IMR-90 (cell line): ENCODE results near the gene SIN3B. TPM values are rescaled to one million over a fixed set of nuclear protein-coding genes. Genes with fewer than 3 reads are reported as not detected.

Source experiments
- ATAC-seq: fragments of 200-7000 bp; cut with Tn5 transposase; 2 replicates; pipeline ENCODE4 v1.9.1; 2020; ENCODE audit warnings: low read depth, mild to moderate bottlenecking, moderate library complexity
- BruUV-seq: library from RNA; stranded (reverse); fragments of 400-500 nt; replicated peaks from 2 replicates; lab custom pipeline; 2021; lab: Mats Ljungman, UMichigan
- CTCF ChIA-PET: fragments of 300-600 bp; formaldehyde crosslinking; extraction: SDS; loops from one replicate; lab custom pipeline; 2021; ENCODE audit warnings: antibody characterized with exemption; lab: Yijun Ruan, JAX
- POLR2A ChIA-PET: fragments of 300-600 bp; sonication (Branson Sonifier 250); formaldehyde crosslinking; loops from one replicate; lab custom pipeline; 2022; ENCODE audit warnings: antibody characterized with exemption; ENCODE audit not compliant: unreplicated experiment; lab: Charles Lee
- DNase-seq: peaks from one replicate; pipeline ENCODE4 v3.0.0; 2013
- H2AFZ ChIP-seq: replicated peaks from 2 replicates; pipeline ENCODE3; 2013; ENCODE audit warnings: low read length, mild to moderate bottlenecking; ENCODE audit not compliant: poor library complexity
- H2AK5ac ChIP-seq: 2 replicates; pipeline ENCODE4 v1.6.1; 2013; ENCODE audit warnings: low read depth, low read length, inconsistent platforms
- H2AK9ac ChIP-seq: replicated peaks from 2 replicates; pipeline ENCODE3; 2013; ENCODE audit warnings: mild to moderate bottlenecking, low read depth, low read length, moderate library complexity; ENCODE audit not compliant: poor library complexity
- H2BK120ac ChIP-seq: 2 replicates; pipeline ENCODE4 v1.6.1; 2013; ENCODE audit warnings: low read depth, low read length, inconsistent platforms
- H2BK15ac ChIP-seq: 3 replicates; pipeline ENCODE4 v1.6.1; 2013; ENCODE audit warnings: low read depth, low read length, inconsistent platforms
- H2BK20ac ChIP-seq: 2 replicates; pipeline ENCODE4 v1.6.1; 2013; ENCODE audit warnings: low read depth, mild to moderate bottlenecking, inconsistent platforms, low read length, moderate library complexity
- H2BK5ac ChIP-seq: 2 replicates; pipeline ENCODE4 v1.6.1; 2013; ENCODE audit warnings: mild to moderate bottlenecking, low read depth, low read length, inconsistent platforms; ENCODE audit not compliant: poor library complexity, severe bottlenecking
- H3K14ac ChIP-seq: replicated peaks from 2 replicates; pipeline ENCODE4 v1.6.1; 2013; ENCODE audit warnings: low read depth, low read length, inconsistent platforms
- H3K18ac ChIP-seq: 2 replicates; pipeline ENCODE4 v1.6.1; 2013; ENCODE audit warnings: low read depth, low read length, control low read depth
- H3K23ac ChIP-seq: 2 replicates; pipeline ENCODE4 v1.6.1; 2013; ENCODE audit warnings: low read depth, low read length, inconsistent platforms
- H3K27ac ChIP-seq: 2 replicates; pipeline ENCODE4 v1.5.1; 2013; ENCODE audit warnings: mild to moderate bottlenecking, control low read depth, low read length; ENCODE audit not compliant: insufficient read depth
- H3K27me3 ChIP-seq: 2 replicates; pipeline ENCODE4 v1.6.1; 2013; ENCODE audit warnings: low read length; ENCODE audit not compliant: control insufficient read depth, insufficient read depth
- H3K36me3 ChIP-seq: 2 replicates; pipeline ENCODE4 v1.6.1; 2013; ENCODE audit warnings: low read length, mixed read lengths; ENCODE audit not compliant: control insufficient read depth, insufficient read depth
- H3K4ac ChIP-seq: 2 replicates; pipeline ENCODE4 v1.6.1; 2013; ENCODE audit warnings: low read depth, low read length, inconsistent platforms
- H3K4me1 ChIP-seq: 2 replicates; pipeline ENCODE4 v1.6.1; 2013; ENCODE audit warnings: low read length, mixed read lengths; ENCODE audit not compliant: control insufficient read depth, insufficient read depth
- H3K4me2 ChIP-seq: 2 replicates; pipeline ENCODE4 v1.6.1; 2013; ENCODE audit warnings: low read depth, mild to moderate bottlenecking, control low read depth, low read length, moderate library complexity
- H3K4me3 ChIP-seq: 2 replicates; pipeline ENCODE4 v1.5.1; 2013; ENCODE audit warnings: low read depth, mild to moderate bottlenecking, control low read depth, low read length, moderate library complexity; ENCODE audit not compliant: insufficient read depth
- H3K56ac ChIP-seq: 2 replicates; pipeline ENCODE4 v1.6.1; 2013; ENCODE audit warnings: low read length, inconsistent platforms; ENCODE audit not compliant: insufficient read depth; ENCODE audit errors: extremely low read depth
- H3K79me1 ChIP-seq, 2 experiments: 2 replicates each; pipeline ENCODE4 v1.6.1; 2013; ENCODE audit warnings: low read length in 2 of 2, inconsistent platforms in 1 of 2, low read depth in 1 of 2
- H3K9ac ChIP-seq: 2 replicates; pipeline ENCODE4 v1.6.1; 2013; ENCODE audit warnings: low read depth, low read length, control low read depth
- H3K9me1 ChIP-seq: 2 replicates; pipeline ENCODE4 v1.6.1; 2013; ENCODE audit warnings: low read length, inconsistent platforms; ENCODE audit not compliant: insufficient read depth
- H3K9me3 ChIP-seq: 2 replicates; pipeline ENCODE4 v1.6.1; 2013; ENCODE audit warnings: low read length; ENCODE audit not compliant: control insufficient read depth, insufficient read depth
- H4K20me1 ChIP-seq: 2 replicates; pipeline ENCODE4 v1.6.1; 2013; ENCODE audit warnings: low read length, inconsistent platforms; ENCODE audit not compliant: insufficient read depth
- H4K5ac ChIP-seq: 2 replicates; pipeline ENCODE4 v1.6.1; 2013; ENCODE audit warnings: mild to moderate bottlenecking, low read depth, low read length, control low read depth
- H4K8ac ChIP-seq, 2 experiments: 2 replicates each; pipeline ENCODE4 v1.6.1; 2013; ENCODE audit warnings: low read depth in 2 of 2, low read length in 2 of 2, control low read depth in 1 of 2, inconsistent platforms in 1 of 2
- H4K91ac ChIP-seq: 2 replicates; pipeline ENCODE4 v1.6.1; 2013; ENCODE audit warnings: low read depth, low read length, inconsistent platforms; ENCODE audit not compliant: insufficient read depth
- FOS ChIP-seq: fragments of 150-350 bp; IDR thresholded peaks from 2 replicates; pipeline ENCODE4 v1.6.1; 2016; ENCODE audit warnings: low read depth, low read length
- MAFK ChIP-seq: IDR thresholded peaks from 2 replicates; pipeline ENCODE4 v1.6.1; 2012; ENCODE audit warnings: low read depth, low read length, improper control_type of control experiment
- WGBS, 2 experiments: methylation state at CpG; one replicate each; pipeline versions ENCODE4 v1.1.5 to v1.1.7; 2013; ENCODE audit warnings: missing lambda C conversion rate in 2 of 2; ENCODE audit not compliant: insufficient read length in 1 of 2; ENCODE audit errors: extremely low coverage in 2 of 2; 5-methylcytosine and 5-hydroxymethylcytosine counted together
- dilution Hi-C: fragments of 300-500 bp; cut with HindIII; formaldehyde crosslinking; loops from one replicate; pipeline ENCODE4 v1.14.3; 2018; ENCODE audit warnings: low sequenced_read_pairs; ENCODE audit not compliant: unreplicated experiment
- in situ Hi-C: fragments of 300-500 bp; cut with MboI; formaldehyde crosslinking; loops from 3 replicates; pipeline ENCODE4 v1.14.3; 2019; ENCODE audit warnings: low sequenced_read_pairs, inconsistent platforms, mixed read lengths
- intact Hi-C: fragments of 100-400 bp; cut with micrococcal nuclease; formaldehyde crosslinking; loops from 2 replicates; pipeline ENCODE4 v1.10.0; 2022
- polyA plus RNA-seq, 3 experiments: library from polyadenylated mRNA; depleted of rRNA; stranded (reverse); fragments of >200 nt; gene quantifications; 2 replicates each; pipeline ENCODE4 v1.2.3, GENCODE V29; 2012; ENCODE audit warnings: low replicate concordance in 1 of 3
- total RNA-seq: library from RNA; depleted of rRNA; stranded (reverse); fragments of >200 nt; gene quantifications from 2 replicates; pipeline ENCODE4 v1.2.3, GENCODE V29; 2012

Gene SIN3B
- total and polyA plus RNA-seq, 2 of the 4 experiments (the other 2 are of a cell fraction) = 7.9 to 40.0 TPM

DNA sequence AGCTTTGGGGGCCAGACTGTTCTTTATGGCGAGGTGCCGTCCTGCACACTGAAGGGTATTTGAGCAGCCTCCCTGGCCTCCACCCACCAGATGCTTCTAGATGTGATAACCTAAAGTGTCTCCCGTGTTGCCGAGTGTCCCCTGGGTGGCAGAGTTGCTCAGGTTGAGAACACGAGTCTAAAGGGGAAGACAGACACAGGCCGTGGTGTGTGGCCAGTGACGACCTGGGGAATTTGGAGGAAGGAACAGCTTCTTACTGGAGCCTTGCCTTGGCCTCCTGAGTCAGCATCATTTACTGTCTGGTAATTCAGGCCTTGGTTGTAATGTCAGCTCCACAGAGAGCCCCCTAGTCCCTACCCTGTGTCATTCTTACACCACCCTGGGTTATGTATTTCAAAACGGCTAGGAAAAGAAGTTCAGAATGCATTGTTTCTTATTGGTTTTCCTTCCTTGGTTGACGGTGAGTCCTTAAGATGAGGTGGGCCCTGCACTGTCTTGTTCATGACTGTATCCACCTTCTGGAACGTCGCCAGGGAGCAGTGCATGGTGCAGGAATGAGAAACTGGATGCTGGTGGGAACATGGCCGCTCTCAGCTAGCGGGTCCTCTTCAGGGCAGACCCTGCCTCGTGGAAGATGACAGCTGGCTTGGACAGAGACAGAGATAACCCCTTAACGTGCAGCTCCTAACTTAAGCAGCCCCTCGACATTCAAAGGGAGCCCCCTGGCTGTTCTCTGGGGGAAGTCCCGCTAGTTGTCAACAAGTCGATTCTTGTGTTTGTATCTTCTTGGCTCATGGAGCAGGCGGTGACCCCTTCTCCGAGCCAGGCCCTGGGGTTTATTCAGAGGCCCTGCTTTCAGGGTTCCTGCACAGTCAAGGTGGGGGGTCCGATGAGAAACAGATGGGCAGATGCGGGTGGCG lies 7.2 kb downstream of the SIN3B start:
- peaks cover 44 to 89% of the 10 kb centered on the region in 2 experiments for H3K79me1 ChIP-seq
- ATAC-seq (peak; percentile 35), DNase-seq (peak; percentile 39)
- no peak overlapping the region for H3K18ac ChIP-seq
- intact Hi-C loops (no loop called here), dilution Hi-C loops (no loop called here), in situ Hi-C loops (no loop called here)
- no peak overlapping the region for H2BK20ac ChIP-seq
- H2AFZ ChIP-seq = no peak overlapping the region
- no peak overlapping the region for H2AK5ac ChIP-seq
- H3K27ac ChIP-seq = no peak overlapping the region
- H2BK120ac ChIP-seq = no peak overlapping the region
- H3K4me2 ChIP-seq = no peak overlapping the region
- peaks cover 72% of the 10 kb centered on the region for H3K36me3 ChIP-seq
- no peak overlapping the region for H3K23ac ChIP-seq
- no peak overlapping the region for H3K4me3 ChIP-seq
- H3K4me1 ChIP-seq = no peaks in the 10 kb centered on the region
- POLR2A ChIA-PET = no interaction called here
- BruUV-seq = no TSS peak
- no peaks in the 10 kb centered on the region for H3K27me3 ChIP-seq
- H3K9me1 ChIP-seq = peaks cover 15% of the 10 kb centered on the region; the same call in 1 of the 2 replicates
- H4K5ac ChIP-seq = no peak overlapping the region
- H3K14ac ChIP-seq = no peak overlapping the region
- H3K4ac ChIP-seq = no peak overlapping the region
- CTCF ChIA-PET = no interaction called here
- 85% methylated on average over 4 of the region's 23 CpGs; no CpG with 5 or more reads in 1 of the 2 experiments for WGBS, 2 experiments
- TF ChIP-seq FOS (no peak), MAFK (0 out of 2 replicates have a peak, but pooled peaks have one; percentile 3)
- no peak overlapping the region for H4K91ac ChIP-seq
- no peak overlapping the region for H3K56ac ChIP-seq
- H4K20me1 ChIP-seq = peaks cover 37% of the 10 kb centered on the region
- no peak overlapping the region for H2AK9ac ChIP-seq
- H2BK5ac ChIP-seq = no peak overlapping the region
- no peaks in the 10 kb centered on the region for H3K9me3 ChIP-seq
- no peak overlapping the region for H4K8ac ChIP-seq
- H2BK15ac ChIP-seq = no peak overlapping the region
- H3K9ac ChIP-seq = no peak overlapping the region
